HCEC 1CT (cell line): Measurements from ENCODE around the gene RGS1.

Source experiments
- DNase-seq: peaks from one replicate; pipeline ENCODE4 v3.0.0-alpha.2; 2017

The RGS1 gene

DNA sequence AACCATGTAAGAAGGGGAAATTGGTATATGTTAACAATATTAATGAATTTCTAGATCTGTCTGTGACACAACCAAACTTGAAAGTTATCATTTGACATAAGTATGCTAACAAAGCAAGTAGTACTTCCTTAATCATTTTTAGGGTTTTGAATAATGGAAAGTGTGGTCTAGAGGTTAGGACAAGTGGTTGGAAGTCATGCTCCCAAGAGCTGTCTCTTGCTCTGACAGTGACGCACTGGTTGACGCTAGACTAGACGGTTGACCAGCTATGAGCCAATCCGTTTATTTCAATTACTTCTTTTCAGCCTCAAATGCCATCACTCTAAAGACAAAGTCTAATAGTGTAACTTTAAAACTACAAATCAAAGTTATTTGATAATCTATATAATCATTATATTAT, 20.7 kb upstream of the RGS1 start:
- no peak for DNase-seq

DNA sequence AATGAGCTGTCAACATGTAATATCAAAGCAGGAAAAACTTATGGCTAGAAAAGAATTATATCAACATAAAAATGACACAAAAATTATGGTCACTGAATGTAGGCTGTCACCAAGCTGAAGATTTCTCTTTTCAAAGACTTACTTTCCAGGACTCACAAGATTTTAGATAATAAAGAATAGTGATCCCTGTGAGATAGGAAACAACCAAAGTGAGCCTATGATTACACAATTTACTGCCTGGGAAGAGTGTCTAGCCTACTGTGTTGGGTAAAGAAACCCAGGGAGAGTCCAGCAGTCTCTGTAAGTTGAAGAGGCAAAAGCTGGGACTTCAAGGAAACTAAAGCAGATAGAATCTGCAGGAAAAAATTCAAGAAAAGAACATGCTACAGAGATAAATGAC, 20.2 kb upstream of the RGS1 start:
- no peak for DNase-seq

DNA sequence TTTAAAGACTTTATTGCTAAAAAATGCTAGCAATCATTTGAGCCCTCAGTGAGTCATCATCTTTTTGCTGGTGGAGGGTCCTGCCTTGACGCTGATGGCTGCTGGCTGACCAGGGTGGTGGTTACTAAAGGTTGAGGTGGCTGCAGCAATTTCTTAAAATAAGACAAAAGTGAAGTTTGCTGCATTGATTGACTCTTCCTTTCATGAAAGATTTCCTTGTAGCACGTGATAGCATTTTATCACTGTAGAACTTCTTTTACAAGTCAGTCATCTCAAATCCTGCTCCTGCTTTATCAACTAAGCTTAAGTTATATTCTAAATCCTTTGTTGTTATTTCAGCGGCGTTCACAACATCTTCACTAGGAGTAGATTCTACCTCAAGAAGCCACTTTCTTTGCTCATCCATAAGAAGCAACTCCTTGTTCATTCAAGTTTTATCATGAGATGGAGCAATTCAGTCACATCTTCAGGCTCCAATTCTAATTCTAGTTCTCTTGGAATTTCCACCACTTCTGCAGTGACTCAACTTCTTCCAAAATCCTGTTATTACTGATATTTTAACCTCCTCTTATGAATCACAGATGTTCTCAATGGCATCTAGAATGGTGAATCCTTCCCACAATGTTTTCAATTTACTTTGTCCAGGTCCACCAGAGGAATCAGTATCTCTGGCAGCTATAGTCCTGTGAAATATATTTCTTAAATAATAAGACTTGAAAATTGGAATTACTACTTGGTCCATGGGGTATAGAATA, 17.6 kb upstream of the RGS1 start:
- DNase-seq = peak; percentile 74

DNA sequence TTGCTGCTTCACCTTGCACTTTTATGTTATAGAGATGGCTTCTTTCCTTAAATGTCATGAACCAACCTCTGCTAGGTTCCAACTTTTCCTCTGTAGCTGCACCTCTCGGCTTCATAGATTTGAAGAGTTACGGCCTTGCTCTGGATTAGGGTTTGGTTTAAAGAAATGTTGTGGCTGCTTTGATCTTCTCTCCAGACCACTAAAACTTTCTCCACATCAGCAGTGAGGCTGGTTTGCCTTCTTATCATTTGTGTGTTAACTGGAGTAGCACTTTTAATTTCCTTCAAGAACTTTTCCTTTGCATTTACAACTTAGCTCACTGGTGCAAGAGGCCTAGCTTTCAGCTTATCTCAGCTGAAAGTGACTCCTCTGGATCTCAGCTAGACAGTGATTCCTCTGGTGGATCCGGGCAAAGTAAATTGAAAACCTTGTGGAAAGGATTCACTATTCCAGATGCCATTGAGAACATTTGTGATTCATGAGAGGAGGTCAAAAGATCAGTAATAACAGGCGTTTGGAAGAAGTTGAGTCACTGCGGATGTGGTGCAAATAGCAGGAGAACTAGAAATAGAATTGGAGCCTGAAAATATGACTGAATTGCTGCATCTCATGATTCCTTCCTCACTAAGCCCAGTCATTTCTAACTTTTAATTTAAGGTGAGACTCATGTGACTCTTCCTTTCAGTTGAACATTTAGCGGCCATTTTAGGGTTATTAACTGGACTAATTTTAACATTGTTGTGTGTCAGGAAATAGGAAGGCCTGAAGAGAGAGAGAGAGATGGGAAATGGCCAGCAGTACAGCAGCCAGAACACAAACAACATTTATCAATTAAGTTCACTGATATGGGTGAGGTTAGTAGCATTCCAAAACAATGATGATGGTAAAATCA, 16.2 kb upstream of the RGS1 start:
- DNase-seq = peak; percentile 100

DNA sequence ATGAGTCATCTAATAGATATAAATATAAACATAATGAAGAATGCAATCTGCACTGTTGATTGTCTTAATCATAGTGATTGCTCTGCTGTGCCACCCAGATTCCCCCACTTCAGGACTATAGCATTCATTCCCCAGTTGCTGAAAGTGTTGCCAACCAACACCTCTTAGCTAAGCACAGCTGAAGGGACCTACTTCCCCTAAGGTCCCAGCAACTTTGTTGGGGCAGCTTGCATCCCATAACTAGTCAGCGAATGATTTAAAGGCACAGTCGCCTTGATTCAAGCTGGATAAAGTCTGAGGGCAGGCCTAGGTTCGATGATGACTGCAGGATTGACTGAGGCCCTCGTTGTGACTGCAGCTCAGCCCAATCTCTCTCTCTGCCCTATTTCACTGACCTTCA, 14.3 kb upstream of the RGS1 start:
- no peak for DNase-seq

DNA sequence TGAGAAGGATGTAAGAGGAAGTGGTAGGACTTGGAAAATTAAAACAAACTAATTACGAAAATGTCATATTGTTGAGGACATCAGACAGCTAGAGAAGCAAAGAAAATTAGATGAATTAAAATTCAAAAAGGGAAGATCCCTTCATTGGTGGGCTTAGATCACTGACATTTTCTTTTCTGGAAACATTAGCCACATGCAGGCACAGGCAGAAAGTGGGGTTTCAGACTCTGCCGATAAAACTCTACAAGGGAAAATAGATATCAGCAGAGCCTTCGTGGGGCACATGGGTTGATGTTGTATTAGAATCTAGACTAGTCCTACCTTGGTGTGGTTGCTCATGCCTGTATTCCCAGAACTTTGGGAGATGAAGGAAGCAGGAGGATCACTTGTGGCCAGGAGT, 12.4 kb upstream of the RGS1 start:
- DNase-seq = no peak

DNA sequence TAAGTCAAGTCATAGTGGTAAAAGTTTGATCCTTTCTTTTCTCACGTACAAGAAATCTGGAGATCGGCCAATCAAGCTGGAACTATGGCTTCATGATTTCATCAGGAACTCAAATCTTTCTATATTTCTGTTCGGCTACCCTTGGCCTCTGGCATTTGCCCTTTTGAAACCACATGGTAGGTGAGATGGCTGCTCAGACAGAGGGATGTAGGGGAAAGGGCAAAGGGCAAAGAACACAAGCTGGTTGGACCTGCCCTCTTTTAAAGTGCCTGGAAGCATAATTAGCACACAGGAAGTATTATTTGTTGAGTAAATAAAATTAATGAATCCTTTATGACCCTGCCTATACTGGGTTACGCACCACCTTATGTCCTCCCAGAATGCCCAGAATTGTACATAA, 11.5 kb upstream of the RGS1 start:
- no peak for DNase-seq

DNA sequence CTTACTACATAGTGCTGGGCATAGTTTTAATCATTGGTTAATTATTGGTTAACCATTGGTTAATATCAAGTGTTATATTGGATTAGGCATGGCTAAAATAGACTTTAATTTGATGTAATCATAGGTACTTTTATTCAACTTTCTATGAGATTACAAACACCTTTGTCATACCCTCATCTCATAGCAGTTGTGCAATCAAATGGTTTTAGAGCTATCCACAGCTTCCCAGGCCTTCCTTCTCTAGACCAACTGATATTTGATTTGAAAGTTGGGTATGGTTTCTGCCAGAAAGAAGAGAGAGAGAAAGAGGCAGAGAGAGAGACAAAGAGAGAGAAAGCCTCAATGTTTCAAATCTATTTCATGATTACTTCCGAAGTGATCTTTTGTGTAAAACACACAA, 9.6 kb upstream of the RGS1 start:
- peak; percentile 35 for DNase-seq

DNA sequence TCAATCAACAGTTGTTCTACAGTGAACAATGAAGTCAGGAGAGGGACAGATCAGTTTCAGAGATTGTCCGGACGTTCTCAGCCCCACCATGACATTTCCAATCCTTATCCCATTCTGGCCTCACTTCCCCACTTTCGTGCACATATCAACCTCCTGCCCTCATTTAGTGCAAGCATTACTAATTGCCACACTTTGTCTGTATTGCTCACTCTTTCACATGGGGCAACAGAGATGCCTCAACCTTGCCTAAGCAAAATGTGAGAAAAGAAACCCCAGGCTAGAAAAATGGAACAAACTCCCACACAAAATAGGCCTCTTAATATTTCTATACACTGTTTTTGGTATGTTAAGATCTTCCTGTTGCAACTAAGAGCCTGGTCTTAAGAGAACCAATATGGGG, 8.9 kb upstream of the RGS1 start:
- DNase-seq = no peak

DNA sequence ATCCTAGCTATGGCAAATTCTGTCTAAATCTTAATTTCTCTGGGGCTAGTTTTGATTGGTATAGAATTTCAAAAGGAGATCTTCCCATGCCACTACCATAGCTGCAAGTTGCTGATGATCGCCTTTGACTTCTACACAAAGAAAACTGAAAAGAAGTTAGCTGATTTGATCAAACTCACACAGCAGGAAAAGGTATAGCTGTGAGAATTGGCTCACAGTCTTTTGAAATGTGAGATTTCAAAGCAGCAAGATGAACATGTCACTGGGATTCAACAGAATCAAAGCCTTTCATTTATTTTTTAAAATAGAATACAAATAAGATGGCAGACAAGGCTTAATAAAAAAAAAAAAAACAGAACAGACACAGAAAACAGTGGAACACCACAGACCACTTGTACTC, 7.5 kb upstream of the RGS1 start:
- DNase-seq = no peak

DNA sequence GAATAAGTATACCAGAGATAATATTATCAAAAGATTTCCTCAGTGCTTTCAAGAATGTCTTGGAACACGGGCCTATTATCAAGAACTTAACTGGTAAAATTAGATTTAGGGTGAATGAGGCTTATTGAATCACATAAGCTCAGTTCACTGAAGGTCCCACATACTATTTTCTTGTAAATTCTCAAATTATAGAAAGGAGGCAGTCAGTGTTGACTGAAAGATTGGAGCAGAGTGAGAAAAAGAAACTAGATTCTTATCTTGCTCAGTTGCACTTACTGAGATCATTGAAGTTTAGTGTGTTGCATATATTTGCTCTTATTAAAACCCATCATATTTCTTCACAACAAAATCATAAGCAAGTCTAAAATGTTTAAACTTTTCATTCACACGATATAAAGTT, 3.9 kb upstream of the RGS1 start:
- DNase-seq = no peak

DNA sequence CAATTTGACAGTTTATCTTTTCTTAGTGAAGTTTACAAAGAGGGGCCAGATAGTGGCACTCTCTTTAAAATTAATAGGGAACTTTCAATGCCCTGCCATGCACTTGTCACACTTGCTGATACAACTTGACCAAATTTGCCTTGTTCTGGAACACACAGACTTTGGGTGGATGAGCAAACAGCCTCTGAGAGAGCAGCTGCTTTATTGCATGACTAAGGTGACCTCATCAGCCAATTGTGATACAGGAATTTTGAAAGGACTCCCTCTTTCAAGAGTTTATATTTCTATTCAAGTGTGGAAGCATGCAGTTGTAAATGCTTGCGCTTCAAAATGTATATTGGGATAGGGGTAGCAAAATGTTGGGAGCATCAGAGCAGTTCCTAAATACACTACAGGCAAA, 2.1 kb upstream of the RGS1 start:
- peak; percentile 86 for DNase-seq

DNA sequence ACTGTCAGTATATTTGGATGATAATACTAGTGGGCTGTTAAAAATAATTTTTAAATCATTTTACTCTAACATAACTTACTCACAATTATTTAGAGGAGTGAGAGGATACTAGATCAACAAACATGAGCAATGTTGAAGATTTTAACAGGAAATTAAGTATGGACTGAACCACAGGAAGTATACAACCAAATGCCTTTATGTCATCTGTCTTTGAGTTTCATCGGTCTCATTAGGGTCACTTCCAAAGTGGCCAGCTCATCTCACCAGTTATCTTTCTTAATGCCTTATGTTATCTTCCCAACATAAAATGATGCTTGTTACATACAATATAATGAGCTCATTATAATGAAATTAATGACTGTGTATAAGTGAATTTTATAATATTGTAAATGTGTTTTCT, 1.5 kb upstream of the RGS1 start:
- DNase-seq = no peak

DNA sequence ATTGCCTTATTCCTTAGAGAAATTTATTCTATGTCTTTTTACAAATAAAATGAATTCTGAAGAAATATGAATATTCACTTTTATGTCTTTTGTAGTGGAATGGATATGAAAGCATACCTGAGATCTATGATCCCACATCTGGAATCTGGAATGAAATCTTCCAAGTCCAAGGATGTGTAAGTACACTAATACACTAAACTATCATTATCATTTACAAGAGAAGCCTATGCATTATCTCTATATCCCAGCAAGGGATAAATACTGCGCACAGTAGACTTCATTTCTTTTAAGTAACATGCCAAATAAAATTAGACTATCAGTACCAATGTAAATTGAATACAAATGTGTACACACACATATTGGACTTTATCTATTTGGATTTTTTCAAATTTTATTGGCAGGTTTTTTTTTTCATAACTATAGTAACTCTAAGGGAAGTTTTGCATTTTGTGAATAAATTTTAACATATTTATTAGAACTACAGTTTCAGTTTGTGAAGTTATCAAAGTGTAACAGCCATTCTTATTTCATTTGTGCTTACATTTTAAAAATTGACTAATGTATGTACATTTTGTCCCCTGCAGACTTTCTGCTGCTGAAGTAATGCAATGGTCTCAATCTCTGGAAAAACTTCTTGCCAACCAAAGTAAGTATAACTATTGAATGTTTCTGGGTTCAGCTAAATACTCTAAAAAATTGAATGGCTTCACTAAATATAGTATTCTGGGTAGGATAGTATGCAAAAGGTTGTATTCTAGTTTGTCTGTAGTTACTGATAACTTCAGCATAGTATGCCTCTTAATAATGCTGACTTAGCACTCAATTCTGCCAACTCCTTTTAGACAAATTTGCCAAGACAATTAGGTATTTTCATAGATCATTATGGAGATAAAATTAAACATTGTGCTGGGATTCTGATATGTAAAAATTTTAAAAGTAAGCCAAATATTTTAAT, 894 bp downstream of the RGS1 start:
- DNase-seq = no peak

DNA sequence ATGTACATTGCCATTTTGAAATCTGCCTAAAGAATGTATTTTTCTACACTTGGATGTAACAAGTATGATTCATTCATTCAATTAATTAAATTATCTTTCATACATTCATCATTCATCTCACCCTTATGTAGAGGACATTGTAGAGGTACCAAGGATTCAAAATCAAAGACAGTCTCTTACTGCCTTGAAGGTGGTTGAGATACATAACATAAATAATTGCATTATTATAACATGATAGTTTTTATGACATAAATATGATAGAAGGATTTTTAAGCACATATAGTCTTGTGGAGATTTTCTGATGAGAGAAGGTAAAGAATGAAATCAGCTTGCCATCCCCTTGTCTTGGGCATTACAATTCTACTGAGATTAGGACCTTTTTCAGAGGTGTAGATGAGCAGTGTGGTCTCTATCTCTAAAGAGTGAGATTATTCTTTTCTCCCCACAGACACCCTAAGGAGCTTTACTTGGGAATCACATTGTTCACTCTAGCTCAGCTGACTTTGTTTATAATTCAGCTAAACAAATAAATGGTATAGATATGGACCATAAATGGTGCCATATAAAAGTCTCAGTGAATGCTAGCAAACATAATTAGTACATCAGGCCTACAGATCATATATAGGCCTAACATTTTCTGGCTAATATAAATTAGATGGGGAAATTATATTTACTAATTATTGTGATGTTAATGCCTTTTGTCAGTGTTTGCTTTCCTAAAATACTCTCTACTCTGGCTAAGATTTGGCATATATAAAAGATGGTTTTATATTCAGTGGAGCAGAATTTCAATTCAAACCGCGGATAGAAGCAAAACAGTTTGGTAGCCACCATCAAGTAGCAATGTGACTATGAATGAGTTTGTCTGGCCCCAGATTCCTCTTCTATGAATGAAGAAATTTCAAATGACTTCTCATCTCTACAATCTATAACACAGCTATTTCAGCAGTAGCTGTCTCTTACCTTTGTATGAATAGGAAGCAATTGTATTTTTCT, 1.9 kb downstream of the RGS1 start:
- DNase-seq = no peak

DNA sequence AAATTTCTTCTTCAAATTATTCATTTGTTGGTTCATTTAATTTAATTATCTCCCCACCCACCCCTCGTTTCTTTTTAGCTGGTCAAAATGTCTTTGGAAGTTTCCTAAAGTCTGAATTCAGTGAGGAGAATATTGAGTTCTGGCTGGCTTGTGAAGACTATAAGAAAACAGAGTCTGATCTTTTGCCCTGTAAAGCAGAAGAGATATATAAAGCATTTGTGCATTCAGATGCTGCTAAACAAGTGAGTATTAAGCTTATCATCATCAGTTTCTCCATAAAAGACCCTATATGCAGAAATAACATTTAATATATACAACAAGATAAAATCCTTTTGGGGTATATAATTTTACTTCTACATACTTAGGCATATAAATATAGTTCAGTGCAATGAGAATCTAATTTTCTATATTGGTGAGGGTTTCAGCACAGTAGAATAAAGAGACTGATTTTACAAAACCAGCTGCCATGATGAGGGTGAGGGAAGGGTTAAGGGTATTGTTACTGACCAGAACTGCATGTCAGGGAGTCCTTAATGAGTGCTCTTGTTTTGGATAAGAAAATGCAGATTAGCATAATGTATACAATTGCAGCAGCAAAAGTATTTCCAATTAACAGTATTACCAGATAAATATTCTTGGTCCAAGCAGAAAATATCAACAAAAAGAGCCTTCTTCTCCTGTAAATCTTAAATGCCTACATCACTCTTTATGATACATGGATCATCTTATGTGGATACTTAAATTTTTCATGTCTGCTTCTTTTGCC, 2.8 kb downstream of the RGS1 start:
- DNase-seq = no peak

DNA sequence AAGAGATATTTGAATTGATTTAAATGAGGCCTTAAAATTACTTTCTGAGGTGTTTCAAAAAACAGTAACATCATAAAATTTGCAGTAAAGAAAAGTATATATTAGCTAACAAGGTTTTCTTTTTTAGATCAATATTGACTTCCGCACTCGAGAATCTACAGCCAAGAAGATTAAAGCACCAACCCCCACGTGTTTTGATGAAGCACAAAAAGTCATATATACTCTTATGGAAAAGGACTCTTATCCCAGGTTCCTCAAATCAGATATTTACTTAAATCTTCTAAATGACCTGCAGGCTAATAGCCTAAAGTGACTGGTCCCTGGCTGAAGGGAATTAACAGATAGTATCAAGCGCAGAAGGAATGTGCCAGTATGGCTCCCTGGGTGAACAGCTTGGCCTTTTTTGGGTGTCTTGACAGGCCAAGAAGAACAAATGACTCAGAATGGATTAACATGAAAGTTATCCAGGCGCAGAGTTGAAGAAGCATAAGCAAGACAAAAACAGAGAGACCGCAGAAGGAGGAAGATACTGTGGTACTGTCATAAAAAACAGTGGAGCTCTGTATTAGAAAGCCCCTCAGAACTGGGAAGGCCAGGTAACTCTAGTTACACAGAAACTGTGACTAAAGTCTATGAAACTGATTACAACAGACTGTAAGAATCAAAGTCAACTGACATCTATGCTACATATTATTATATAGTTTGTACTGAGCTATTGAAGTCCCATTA, 3.6 kb downstream of the RGS1 start:
- peak; percentile 87 for DNase-seq

DNA sequence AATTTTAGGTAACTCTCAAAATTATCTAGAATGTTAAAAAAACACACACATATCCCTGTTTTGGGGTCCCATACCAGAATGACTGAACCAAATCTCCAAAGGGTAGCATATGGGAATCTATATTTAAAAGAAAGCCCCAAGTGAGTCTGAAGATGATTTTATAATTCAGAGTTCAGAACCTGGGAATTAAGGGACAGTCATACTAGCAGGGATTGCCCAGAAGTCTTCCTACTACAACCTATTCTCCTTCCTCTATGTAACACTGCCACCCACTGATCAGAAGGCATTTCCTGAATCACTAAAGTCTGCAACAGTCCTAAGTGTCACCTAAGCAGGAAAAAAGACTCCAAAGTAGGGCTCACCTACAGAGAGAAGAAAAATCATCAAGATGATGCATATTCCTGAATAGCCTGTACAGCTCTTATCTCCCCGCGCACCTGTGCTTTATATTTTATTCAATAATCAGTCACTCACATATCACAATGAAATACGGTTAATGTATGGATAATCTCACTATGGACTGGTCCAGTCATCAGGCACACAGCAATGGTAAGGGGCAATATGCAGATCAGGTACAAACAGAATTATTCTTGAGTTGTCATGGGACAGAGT, 4.9 kb downstream of the RGS1 start:
- peak; percentile 85 for DNase-seq

DNA sequence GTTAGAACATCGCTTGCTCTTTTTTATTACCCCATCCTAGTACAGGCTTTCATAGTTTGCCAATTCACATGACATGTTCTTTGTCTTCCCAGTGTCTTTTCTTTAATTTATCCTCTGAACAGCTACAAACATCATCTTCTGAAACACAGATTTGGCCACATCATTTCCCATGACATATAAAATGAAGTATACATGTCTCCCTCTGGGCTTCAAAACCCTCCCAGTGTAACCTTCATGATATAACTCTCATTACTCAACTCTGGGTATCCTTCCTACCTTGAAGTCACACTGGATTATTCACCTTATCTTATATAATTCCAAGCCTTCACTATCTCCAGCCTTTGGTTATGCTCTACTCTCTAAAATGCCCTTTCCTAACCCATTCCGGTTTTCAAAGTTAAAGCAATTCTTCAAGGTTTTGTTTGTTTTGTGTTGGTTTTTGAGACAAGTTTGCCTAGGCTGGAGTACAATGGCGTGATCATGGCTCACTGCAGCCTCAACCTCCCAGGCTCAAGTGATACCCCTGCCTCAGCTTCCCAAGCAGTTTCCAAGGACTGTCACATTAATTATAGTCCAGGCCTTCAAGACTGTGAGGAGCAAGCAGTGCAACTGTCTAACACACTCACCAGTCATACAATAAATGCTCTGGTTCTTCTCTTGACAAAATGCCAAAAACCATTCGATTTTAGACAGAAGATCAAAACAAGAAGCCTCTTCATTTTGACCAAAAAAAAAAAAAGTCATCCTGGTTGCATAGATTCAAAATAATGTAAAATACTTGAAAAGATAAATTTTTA, 5.8 kb downstream of the RGS1 start:
- no peak for DNase-seq
